Kidney (tissue), 14 donors: ENCODE results near the gene C1orf21. TPM values are rescaled to one million over a fixed set of nuclear protein-coding genes. Genes with fewer than 3 reads are reported as not detected.

Experiments
- DNase-seq, 5 donors: peaks; one replicate each; pipeline ENCODE4 v3.0.0-alpha.2; 2013 to 2020
- FAIRE-seq: peaks from 2 replicates; lab custom pipeline; 2012; peaks lifted over from hg19 to GRCh38; lab: Jason Lieb, UNC
- H3K27ac ChIP-seq, 2 donors: one replicate each; pipeline ENCODE4 v1.7.0; 2013; ENCODE audit warnings: low read depth in 2 of 2, low read length in 2 of 2, inconsistent platforms in 1 of 2
- H3K27me3 ChIP-seq: one replicate; pipeline ENCODE4 v1.7.1; 2013; ENCODE audit warnings: low read length, inconsistent platforms; ENCODE audit not compliant: control insufficient read depth, insufficient read depth
- H3K36me3 ChIP-seq, 3 donors: one replicate each; pipeline versions ENCODE4 v1.7.0 to v1.7.1; 2013; ENCODE audit warnings: low read length in 3 of 3, control low read depth in 1 of 3, inconsistent platforms in 1 of 3; ENCODE audit not compliant: insufficient read depth in 3 of 3, control insufficient read depth in 2 of 3
- H3K4me1 ChIP-seq, 3 donors: one replicate each; pipeline versions ENCODE4 v1.7.0 to v1.7.1; 2013; ENCODE audit warnings: low read length in 3 of 3, inconsistent platforms in 1 of 3, low read depth in 1 of 3; ENCODE audit not compliant: control insufficient read depth in 2 of 3, insufficient read depth in 2 of 3
- H3K4me3 ChIP-seq, 3 donors: one replicate each; pipeline versions ENCODE4 v1.7.0 to v1.8.1; 2013; ENCODE audit warnings: low read length in 3 of 3, control low read depth in 1 of 3, inconsistent platforms in 1 of 3
- H3K9ac ChIP-seq, 3 donors: one replicate each; pipeline versions ENCODE4 v1.7.0 to v1.7.1; 2013; ENCODE audit warnings: low read length in 3 of 3, control low read depth in 1 of 3, inconsistent platforms in 1 of 3
- H3K9me3 ChIP-seq, 3 donors: one replicate each; pipeline versions ENCODE4 v1.7.0 to v1.7.1; 2013; ENCODE audit warnings: low read length in 3 of 3, control low read depth in 1 of 3, inconsistent platforms in 1 of 3; ENCODE audit not compliant: control insufficient read depth in 2 of 3, insufficient read depth in 1 of 3
- intact Hi-C: fragments of 100-400 bp; cut with DNase I; formaldehyde crosslinking; loops from one replicate; pipeline ENCODE4 v1.11.1; 2022
- polyA plus RNA-seq: library from polyadenylated mRNA; stranded (reverse); fragments of 350-450 nt; fragmentation: Illumina TruSeq; extraction: RNeasy Lipid Tissue Mini Kit (QIAGEN cat#74804); gene quantifications from one replicate; pipeline ENCODE4 v1.2.3, GENCODE V29; 2014; ENCODE audit warnings: low read depth, low replicate concordance; ENCODE audit not compliant: insufficient read depth
- total RNA-seq: library from RNA; stranded (reverse); fragmentation: NEBNext Ultra II Directional; extraction: Animal tissue kit (Norgen Biotek cat#: 25700); gene quantifications from one replicate; pipeline ENCODE4 v1.2.1, GENCODE V29; 2021
- TF ChIP-seq, protein P1 (sequence below): IDR thresholded peaks from 3 replicates; pipeline ENCODE4 v1.5.1; 2012; ENCODE audit warnings: mild to moderate bottlenecking, moderate library complexity, borderline replicate concordance; ENCODE audit not compliant: insufficient read depth; ENCODE audit errors: extremely low read depth
- donor health status: control.
- donor health status: control.
- donor health status: control.
- donor health status: control.
- donor health status: control.
- donor health status: DM: yes; HTN: yes; CAD: no.
- donor health status: Normal renal cell carcinoma (clear cell type).

Gene C1orf21
- total and polyA plus RNA-seq, 2 donors from 2014 or later, result 18.3 to 18.6 TPM

DNA sequence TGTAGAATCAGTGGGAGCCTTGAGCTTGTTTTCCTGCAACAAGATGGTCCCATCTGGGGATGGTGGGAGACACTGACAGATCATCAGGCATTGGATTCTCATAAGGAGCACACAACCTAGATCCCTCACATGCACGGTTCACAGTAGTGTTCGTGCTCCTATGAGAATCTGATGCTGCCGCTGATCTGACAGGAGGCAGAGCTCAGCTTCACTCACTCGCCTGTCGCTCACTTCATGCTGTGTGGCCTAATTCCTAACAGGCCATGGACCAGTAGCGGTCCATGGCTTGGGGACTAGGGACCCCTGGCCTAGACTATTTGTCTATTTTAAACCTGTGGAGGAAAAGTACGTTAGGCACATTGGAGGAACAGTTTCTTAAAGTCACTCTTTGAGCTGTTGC, 227.8 kb downstream of the C1orf21 start:
- H3K9ac ChIP-seq, result no peak overlapping the region
- H3K36me3 ChIP-seq, result no peaks in the 10 kb centered on the region
- no peak for DNase-seq
- FAIRE-seq, result no peak
- no peaks in the 10 kb centered on the region for H3K9me3 ChIP-seq
- TF ChIP-seq, protein P1, sequence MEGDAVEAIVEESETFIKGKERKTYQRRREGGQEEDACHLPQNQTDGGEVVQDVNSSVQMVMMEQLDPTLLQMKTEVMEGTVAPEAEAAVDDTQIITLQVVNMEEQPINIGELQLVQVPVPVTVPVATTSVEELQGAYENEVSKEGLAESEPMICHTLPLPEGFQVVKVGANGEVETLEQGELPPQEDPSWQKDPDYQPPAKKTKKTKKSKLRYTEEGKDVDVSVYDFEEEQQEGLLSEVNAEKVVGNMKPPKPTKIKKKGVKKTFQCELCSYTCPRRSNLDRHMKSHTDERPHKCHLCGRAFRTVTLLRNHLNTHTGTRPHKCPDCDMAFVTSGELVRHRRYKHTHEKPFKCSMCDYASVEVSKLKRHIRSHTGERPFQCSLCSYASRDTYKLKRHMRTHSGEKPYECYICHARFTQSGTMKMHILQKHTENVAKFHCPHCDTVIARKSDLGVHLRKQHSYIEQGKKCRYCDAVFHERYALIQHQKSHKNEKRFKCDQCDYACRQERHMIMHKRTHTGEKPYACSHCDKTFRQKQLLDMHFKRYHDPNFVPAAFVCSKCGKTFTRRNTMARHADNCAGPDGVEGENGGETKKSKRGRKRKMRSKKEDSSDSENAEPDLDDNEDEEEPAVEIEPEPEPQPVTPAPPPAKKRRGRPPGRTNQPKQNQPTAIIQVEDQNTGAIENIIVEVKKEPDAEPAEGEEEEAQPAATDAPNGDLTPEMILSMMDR, result no peak
- no peak overlapping the region for H3K27ac ChIP-seq
- H3K4me3 ChIP-seq, result no peak overlapping the region
- intact Hi-C loops, result no loop called here
- H3K4me1 ChIP-seq, result peaks cover 0 to 2% (median 0%) of the 10 kb centered on the region in 3 donors
- H3K27me3 ChIP-seq, result no peaks in the 10 kb centered on the region

DNA sequence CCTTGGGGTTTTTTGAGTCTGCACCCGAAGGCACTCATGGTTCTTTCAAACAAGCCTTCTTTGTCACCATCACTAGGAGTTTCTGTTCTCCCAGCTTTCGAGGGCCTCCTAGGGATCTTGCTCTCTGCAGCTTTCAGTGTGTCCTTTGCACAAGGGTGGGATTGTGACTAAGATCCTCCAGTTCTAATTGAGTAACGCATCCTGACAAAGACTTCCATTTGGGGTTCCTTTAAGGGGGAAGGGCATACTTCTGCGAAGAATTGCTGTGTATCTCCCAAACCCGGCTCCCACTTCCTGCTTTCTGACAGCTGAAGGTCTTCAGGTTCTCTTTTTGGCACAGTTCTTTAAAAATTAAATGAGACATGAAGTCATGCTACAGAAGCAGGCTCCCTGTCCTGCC, 228.5 kb downstream of the C1orf21 start:
- DNase-seq (peak in 1 of 5 donors; percentile 50), FAIRE-seq (no peak)
- no peak overlapping the region for H3K4me3 ChIP-seq
- H3K4me1 ChIP-seq, result peaks cover 0 to 2% (median 0%) of the 10 kb centered on the region in 3 donors
- no peaks in the 10 kb centered on the region for H3K9me3 ChIP-seq
- no peaks in the 10 kb centered on the region for H3K27me3 ChIP-seq
- TF ChIP-seq, protein P1, result no peak
- H3K36me3 ChIP-seq, result no peaks in the 10 kb centered on the region
- no peak overlapping the region for H3K27ac ChIP-seq
- H3K9ac ChIP-seq, result no peak overlapping the region
- intact Hi-C loops, result no loop called here

DNA sequence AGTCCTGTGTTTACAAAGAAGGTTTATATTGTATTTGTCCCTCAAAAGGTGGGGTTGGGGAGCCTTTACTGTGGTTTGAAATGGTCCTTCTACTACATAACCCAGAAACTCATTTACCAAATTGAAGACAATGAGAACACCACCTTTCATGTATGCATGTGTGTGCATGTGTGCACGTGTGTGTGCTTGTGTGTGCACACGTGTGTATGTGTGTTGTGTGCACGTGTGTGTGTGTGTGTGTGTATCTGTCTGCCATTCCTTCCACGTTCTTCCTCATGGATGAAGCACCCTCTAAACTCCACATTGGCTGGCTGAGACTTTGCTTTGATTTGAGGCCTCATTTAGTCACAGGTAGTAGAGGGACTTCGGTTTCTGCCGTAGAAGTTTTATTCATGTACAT, 229.7 kb downstream of the C1orf21 start:
- Histone ChIP-seq H3K36me3 (no peaks in the 10 kb centered on the region), H3K9ac (no peak overlapping the region), H3K27ac (no peak overlapping the region), H3K4me3 (no peak overlapping the region), H3K9me3 (no peaks in the 10 kb centered on the region), H3K27me3 (no peaks in the 10 kb centered on the region), H3K4me1 (no peaks in the 10 kb centered on the region)
- TF ChIP-seq, protein P1, result no peak
- DNase-seq, result no peak
- FAIRE-seq, result no peak
- intact Hi-C loops, result no loop called here

DNA sequence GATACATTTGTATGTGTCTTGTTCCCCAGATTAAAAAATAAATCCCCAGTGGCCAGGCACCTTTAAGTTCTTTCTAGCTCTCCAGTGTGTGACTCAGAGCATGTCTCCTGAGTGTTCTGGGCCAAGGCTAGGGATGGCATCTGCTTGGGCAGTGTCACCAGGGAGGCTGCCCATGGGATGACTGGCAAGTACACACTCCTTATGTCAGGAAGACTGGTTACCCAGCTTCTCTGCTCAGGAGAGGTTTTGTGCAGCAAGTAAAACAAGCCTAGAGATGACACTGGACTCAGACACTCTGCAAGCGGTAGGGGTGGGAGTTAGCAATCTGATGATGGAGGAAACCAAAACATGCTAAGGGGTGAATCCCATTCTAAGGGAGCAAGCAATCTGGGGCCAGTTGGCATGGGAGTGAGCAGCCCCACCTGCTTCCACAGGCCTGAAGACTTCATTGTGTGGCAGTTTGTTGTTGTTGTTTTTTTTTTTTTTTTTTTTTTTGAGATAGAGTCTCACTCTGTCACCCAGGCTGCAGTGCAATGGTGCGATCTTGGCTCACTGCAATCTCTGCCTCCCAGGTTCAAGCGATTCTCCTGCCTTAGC, 230.7 kb downstream of the C1orf21 start:
- FAIRE-seq (no peak), DNase-seq (no peak)
- TF ChIP-seq, protein P1, result no peak
- Histone ChIP-seq H3K27ac (no peak overlapping the region), H3K4me1 (peaks cover 0 to 3% (median 0%) of the 10 kb centered on the region in 3 donors), H3K9me3 (no peaks in the 10 kb centered on the region), H3K27me3 (no peaks in the 10 kb centered on the region), H3K4me3 (no peak overlapping the region), H3K9ac (no peak overlapping the region), H3K36me3 (no peaks in the 10 kb centered on the region)
- intact Hi-C loops, result no loop called here
